ENCODE results near the gene ENTREP3.

The ENTREP3 gene

DNA sequence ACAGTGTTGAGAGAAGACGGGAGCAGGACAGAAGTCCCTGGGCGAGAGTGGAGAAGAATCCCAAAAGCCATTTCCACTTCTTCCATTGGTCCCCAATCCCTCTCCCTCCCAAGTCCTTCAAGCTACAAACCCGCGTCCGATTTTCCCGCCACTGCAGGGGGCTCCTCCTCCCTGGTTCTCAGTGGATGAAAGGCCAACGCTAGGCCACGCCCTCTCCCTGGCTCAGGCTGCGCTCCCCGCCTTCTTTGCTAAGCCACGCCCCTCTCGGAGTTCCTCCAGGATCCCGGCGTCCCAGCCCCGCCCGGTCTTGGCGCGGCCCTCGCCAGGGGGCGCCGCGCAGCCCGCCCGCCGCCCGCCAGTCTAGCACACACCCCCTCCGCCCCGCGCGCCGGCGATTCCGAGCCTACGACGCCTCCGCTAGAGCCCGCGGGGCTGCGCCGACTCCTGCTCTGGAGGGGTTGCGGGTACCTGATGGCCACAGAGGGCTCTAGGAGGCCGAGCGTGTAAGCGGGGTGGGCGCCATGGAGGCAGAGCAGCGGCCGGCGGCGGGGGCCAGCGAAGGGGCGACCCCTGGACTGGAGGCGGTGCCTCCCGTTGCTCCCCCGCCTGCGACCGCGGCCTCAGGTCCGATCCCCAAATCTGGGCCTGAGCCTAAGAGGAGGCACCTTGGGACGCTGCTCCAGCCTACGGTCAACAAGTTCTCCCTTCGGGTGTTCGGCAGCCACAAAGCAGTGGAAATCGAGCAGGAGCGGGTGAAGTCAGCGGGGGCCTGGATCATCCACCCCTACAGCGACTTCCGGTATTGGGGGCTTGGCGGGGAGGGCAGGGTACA, 22.0 kb upstream of the ENTREP3 start, which contains the start of gene HCN3:
TSS of gene HCN3 (plus strand) at position 394 of the 832 bp plus-strand sequence. CDS start at position 522, 128 bp downstream.
- no peak within 1 kb of the TSS for H3K9ac ChIP-seq (ENCODE audit: low read depth, low read length)

DNA sequence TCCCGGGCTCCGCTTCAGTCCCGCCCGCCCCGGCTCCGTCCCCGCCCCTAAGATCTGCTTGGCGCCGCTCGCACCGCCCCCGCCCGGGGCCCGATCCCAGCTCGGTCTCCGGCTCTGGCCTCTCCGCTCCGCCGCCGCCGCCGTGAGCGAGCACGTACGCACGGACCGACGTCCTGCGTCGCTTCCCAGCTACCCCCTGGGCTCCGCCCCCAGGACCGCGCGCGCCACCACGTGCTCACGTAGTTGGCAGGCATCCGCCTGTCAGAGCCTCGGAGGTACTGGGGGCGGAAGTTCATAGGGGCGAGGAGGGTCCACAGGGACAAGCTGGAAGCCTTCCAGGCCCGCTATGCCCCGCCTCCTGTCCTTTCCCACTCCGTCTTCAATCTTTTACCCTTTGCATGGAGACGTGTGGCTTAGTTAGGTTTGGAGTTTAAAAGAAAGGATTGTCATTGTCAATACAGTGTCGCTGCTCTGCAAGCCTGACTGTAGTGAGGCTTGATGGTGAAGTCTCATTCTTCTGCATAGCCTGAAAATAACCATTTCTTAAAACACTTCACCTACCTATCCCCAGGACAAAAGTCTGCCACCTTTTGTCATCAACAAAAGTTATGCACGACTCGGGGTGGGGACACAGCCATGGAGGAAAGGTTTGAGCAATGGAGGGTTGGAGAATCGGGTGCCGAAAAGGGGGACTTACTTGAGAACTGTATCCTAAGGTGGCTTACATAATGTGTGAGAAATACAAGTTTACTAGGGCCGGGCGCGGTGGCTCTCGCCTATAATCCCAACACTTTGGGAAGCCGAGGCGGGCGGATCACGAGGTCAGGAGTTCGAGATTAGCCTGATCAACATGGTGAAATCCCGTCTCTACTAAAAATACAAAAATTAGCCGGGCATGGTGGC, 18.3 kb upstream of the ENTREP3 start, which contains the start of gene CLK2:
TSS of gene CLK2 (minus strand) at position 162 of the 903 bp plus-strand sequence. CDS start 2,527 bp downstream, outside the sequence.
- H3K36me3 ChIP-seq (ENCODE audit: control insufficient read depth, insufficient read depth, low read length) = peaks cover 19% of the 10 kb centered on the region
- H3K4me1 ChIP-seq (ENCODE audit: control insufficient read depth, insufficient read depth, low read length) = peaks cover 6% of the 10 kb centered on the region
- H3K4me3 ChIP-seq (ENCODE audit: low read depth, low read length) = peak within 1 kb of the TSS; percentile 87
- H3K9me3 ChIP-seq (ENCODE audit: control insufficient read depth, insufficient read depth, low read length) = no peaks in the 10 kb centered on the region
- H3K27me3 ChIP-seq (ENCODE audit: control insufficient read depth, insufficient read depth, low read length) = peaks cover 12% of the 10 kb centered on the region
- peak within 1 kb of the TSS; percentile 72 for H3K9ac ChIP-seq (ENCODE audit: low read depth, low read length)

More for the DNA sequence above, 22.0 kb upstream of the ENTREP3 start, which contains the start of gene HCN3:
- peaks cover 12% of the 10 kb centered on the region for H3K4me1 ChIP-seq (ENCODE audit: control insufficient read depth, insufficient read depth, low read length)
- peak within 1 kb of the TSS; percentile 88 for H3K4me3 ChIP-seq (ENCODE audit: low read depth, low read length)
- no peaks in the 10 kb centered on the region for H3K36me3 ChIP-seq (ENCODE audit: control insufficient read depth, insufficient read depth, low read length)
- peaks cover 12% of the 10 kb centered on the region for H3K27me3 ChIP-seq (ENCODE audit: control insufficient read depth, insufficient read depth, low read length)
- no peaks in the 10 kb centered on the region for H3K9me3 ChIP-seq (ENCODE audit: control insufficient read depth, insufficient read depth, low read length)

DNA sequence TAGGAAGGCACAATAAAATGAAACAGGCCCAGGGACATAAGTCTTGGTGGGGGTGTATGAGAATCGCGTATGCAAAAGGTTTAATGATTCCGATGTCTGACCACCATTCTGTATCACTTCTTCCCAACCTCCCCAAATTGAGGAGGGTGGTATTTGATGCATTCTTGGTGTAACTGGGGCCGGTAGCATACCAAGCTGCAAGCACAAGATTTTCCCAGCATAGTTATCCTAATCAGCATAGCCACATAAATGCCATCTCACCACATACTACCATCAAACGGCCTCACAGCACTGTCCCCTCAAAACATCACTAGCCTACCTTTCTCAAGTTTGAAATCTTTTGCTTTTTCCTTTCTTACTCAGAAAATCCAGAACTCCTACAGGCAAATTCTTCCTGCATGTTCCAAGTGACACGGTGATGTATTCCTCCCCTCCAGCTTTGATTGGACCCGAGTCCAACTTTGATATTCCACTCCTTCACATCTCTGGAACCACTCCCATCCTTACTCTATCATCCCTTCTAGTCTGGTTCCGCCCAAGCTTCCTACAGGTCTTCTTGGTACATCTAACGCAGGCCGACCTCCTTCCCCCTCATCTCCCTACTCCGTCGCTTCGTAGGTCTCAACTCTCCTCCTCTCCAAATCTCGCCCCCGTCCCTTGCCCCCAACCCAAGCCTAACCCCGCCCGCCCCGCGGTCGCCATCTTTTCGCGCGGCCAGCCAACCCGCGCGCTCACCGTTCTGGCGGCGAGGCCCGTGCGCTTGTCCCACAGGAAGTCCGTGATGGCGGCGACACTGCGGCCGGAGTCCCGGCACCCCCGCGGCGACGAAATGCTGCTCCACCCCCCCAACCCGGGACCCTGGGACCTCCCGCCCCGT, 17.4 kb upstream of the ENTREP3 start:
- Histone ChIP-seq H3K4me3 (ENCODE audit: low read depth, low read length) (peak overlapping the region; percentile 87), H3K9me3 (ENCODE audit: control insufficient read depth, insufficient read depth, low read length) (no peaks in the 10 kb centered on the region), H3K9ac (ENCODE audit: low read depth, low read length) (peak overlapping the region; percentile 72), H3K4me1 (ENCODE audit: control insufficient read depth, insufficient read depth, low read length) (peaks cover 4% of the 10 kb centered on the region), H3K36me3 (ENCODE audit: control insufficient read depth, insufficient read depth, low read length) (peaks cover 28% of the 10 kb centered on the region), H3K27me3 (ENCODE audit: control insufficient read depth, insufficient read depth, low read length) (peaks cover 12% of the 10 kb centered on the region)

DNA sequence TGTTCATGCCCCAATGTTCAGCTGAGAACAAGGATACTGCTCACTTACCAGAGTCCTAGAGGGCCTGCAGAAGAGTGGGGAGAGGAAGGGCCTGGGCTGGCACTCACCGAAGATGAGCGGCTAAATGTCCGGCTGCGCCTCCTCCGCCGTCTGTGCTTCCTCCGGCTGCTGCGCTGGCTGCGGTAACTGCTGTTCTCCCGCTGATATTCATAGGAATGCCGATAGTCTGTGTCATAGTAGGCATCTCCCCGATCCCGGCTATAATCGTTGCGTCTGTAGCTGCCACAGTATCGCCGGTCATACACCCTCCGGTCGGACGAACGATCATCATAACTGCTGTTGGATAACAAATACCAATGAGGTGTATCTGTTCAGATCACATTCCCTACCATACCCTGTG, 14.1 kb upstream of the ENTREP3 start:
- Histone ChIP-seq H3K9ac (ENCODE audit: low read depth, low read length) (no peak overlapping the region), H3K36me3 (ENCODE audit: control insufficient read depth, insufficient read depth, low read length) (peaks cover 55% of the 10 kb centered on the region), H3K4me1 (ENCODE audit: control insufficient read depth, insufficient read depth, low read length) (no peaks in the 10 kb centered on the region)

DNA sequence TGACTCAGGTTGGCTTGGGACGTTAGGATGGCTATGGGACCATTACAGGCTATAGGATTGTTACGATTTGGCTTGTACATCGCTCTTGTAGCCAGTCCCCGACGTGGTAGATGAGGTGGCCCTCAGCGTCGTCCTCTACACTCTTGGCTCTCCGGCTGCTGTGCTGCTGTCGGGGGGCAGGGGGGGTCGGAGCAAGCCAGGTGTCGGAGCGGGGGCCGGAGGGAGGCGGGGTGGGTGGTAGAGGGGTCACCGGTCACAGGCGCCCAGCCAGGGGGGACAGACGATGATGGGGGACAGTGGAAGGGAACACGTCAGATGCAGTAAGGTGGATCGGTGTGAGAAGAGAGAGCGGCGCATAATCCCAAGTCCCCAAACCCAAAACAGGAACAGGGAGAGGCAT, 13.3 kb upstream of the ENTREP3 start:
- Histone ChIP-seq H3K9me3 (ENCODE audit: control insufficient read depth, insufficient read depth, low read length) (no peaks in the 10 kb centered on the region), H3K27me3 (ENCODE audit: control insufficient read depth, insufficient read depth, low read length) (no peaks in the 10 kb centered on the region), H3K36me3 (ENCODE audit: control insufficient read depth, insufficient read depth, low read length) (peaks cover 63% of the 10 kb centered on the region), H3K4me3 (ENCODE audit: low read depth, low read length) (no peak overlapping the region), H3K9ac (ENCODE audit: low read depth, low read length) (no peak overlapping the region), H3K4me1 (ENCODE audit: control insufficient read depth, insufficient read depth, low read length) (no peaks in the 10 kb centered on the region)

More for the DNA sequence above, 14.1 kb upstream of the ENTREP3 start:
- Histone ChIP-seq H3K27me3 (ENCODE audit: control insufficient read depth, insufficient read depth, low read length) (no peaks in the 10 kb centered on the region), H3K4me3 (ENCODE audit: low read depth, low read length) (no peak overlapping the region), H3K9me3 (ENCODE audit: control insufficient read depth, insufficient read depth, low read length) (no peaks in the 10 kb centered on the region)

DNA sequence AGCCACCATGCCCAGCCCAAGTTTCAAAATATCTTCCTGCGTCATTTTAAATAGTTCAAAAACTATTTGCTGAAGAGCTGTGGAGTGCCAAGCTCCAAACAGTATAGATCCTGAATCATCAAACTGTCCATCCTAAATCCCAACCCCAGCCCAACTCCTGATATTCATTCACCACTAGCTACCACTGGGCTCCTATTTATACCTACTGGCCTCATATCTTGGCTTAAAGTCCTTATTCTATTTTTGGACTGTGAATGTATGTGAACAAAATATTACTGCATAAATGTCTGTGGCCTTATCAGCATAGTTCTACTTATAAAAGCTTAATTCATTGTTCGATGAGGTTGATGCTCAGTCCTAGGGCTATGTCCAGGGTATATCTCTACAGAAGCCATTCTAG, 12.1 kb upstream of the ENTREP3 start:
- Histone ChIP-seq H3K4me1 (ENCODE audit: control insufficient read depth, insufficient read depth, low read length) (no peaks in the 10 kb centered on the region), H3K9ac (ENCODE audit: low read depth, low read length) (no peak overlapping the region), H3K9me3 (ENCODE audit: control insufficient read depth, insufficient read depth, low read length) (no peaks in the 10 kb centered on the region), H3K27me3 (ENCODE audit: control insufficient read depth, insufficient read depth, low read length) (no peaks in the 10 kb centered on the region), H3K36me3 (ENCODE audit: control insufficient read depth, insufficient read depth, low read length) (peaks cover 66% of the 10 kb centered on the region), H3K4me3 (ENCODE audit: low read depth, low read length) (no peak overlapping the region)

DNA sequence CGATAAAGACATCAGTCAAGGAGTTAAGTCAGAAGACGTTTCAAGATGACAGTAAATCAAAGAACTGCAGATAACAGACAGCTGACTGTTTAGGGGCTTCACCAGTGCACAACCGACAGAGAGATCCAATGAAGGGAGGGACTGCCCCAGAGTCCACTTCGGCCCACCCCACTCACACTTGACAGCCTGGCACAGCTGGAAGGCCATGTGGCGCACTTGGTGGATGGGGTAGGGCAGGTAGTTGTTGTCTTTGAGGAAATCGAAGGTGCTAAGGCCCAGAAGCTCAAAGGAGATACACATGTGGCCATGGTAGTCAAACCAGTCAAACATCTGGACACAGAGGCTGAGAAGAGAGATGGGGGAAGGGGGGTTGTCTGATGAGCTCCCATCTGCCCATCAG, 11.3 kb upstream of the ENTREP3 start:
- no peaks in the 10 kb centered on the region for H3K9me3 ChIP-seq (ENCODE audit: control insufficient read depth, insufficient read depth, low read length)
- no peaks in the 10 kb centered on the region for H3K4me1 ChIP-seq (ENCODE audit: control insufficient read depth, insufficient read depth, low read length)
- H3K9ac ChIP-seq (ENCODE audit: low read depth, low read length) = no peak overlapping the region
- no peaks in the 10 kb centered on the region for H3K27me3 ChIP-seq (ENCODE audit: control insufficient read depth, insufficient read depth, low read length)
- no peak overlapping the region for H3K4me3 ChIP-seq (ENCODE audit: low read depth, low read length)
- H3K36me3 ChIP-seq (ENCODE audit: control insufficient read depth, insufficient read depth, low read length) = peaks cover 66% of the 10 kb centered on the region

DNA sequence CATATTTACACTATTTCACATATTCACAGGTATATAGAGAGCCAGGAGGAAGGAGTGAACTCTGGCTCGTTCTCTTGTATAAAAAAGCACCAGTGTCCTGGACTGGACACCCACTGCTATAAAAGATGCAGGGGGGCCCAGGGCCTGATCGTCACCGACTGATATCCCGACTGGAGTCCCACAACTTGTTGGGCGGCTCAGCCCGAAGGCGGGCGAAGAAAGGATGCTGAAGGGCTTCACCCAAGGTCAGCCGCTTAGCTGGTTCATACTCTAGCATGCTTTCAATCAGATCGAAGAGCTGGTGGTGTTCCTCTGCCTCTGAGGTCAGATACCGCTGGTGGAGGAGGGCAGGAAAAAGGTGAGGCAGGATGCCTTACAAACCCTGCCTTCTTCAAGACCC, 7.8 kb upstream of the ENTREP3 start:
- H3K36me3 ChIP-seq (ENCODE audit: control insufficient read depth, insufficient read depth, low read length) = peaks cover 47% of the 10 kb centered on the region
- H3K4me1 ChIP-seq (ENCODE audit: control insufficient read depth, insufficient read depth, low read length) = no peaks in the 10 kb centered on the region
- H3K9ac ChIP-seq (ENCODE audit: low read depth, low read length) = no peak overlapping the region
- no peaks in the 10 kb centered on the region for H3K27me3 ChIP-seq (ENCODE audit: control insufficient read depth, insufficient read depth, low read length)
- H3K4me3 ChIP-seq (ENCODE audit: low read depth, low read length) = no peak overlapping the region
- H3K9me3 ChIP-seq (ENCODE audit: control insufficient read depth, insufficient read depth, low read length) = no peaks in the 10 kb centered on the region

DNA sequence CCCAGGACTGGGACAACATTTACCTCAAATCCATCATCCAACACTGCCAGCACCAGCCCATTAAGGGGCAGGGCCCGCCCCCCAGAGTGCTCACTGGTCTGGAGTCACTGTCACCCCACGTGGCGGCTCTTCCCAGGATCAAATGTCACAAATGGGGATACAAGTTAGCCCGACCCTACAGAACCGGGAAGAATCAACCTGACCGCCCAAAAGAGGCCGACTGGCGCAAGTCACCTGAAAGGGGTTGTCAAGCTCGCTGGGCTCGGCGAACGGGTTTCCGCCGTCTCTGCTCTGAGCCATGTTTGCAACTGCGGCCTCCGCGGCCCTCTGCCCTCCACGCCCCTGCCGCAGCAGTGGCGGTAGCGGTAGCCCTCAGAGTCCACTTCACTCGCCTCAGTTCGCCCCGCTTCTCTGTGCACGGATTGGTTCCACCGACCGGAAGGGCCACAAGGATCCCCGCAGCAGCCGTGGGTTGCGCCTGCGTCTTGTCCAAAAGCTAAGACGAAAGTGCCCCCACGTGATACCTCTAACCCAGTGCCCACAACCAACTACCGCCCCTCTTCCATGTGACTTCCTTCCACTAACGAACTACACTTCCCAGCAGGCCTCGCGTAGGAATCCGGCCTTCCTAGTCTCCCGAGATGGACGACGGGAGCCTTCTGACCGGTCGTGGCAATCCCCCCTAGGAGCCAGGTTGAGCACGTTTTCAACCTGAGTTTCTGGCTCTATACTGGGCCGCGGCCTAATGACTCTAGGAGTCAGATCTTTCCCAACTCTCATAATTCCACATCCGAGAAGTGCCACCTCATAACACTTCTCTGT, 6.8 kb upstream of the ENTREP3 start, which contains the start of gene SCAMP3:
TSS of gene SCAMP3 (minus strand) at position 509 of the 822 bp plus-strand sequence. CDS start at position 300, 209 bp downstream.
- Histone ChIP-seq H3K36me3 (ENCODE audit: control insufficient read depth, insufficient read depth, low read length) (peaks cover 42% of the 10 kb centered on the region), H3K4me3 (ENCODE audit: low read depth, low read length) (peak within 1 kb of the TSS; percentile 84), H3K27me3 (ENCODE audit: control insufficient read depth, insufficient read depth, low read length) (no peaks in the 10 kb centered on the region), H3K4me1 (ENCODE audit: control insufficient read depth, insufficient read depth, low read length) (no peaks in the 10 kb centered on the region), H3K9ac (ENCODE audit: low read depth, low read length) (peak within 1 kb of the TSS; percentile 84), H3K9me3 (ENCODE audit: control insufficient read depth, insufficient read depth, low read length) (no peaks in the 10 kb centered on the region)

DNA sequence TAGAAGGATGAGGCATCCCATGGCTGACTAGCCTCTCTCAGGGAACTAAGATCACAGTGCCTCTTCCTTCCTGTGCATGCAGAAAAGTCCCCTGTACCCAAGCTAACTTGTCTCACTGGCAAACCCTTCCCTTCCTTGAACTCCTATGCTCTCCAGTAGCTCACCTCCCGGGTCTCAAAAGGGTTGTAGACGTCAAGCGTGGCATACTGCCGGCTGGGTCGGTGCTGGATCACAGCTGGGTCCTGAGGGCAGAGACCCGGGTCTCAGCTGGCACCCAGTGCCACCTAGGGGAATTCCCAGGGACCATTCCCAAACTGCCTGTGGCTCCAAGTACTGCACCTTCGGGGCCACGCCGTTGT, 6.2 kb upstream of the ENTREP3 start:
- H3K36me3 ChIP-seq (ENCODE audit: control insufficient read depth, insufficient read depth, low read length) = peaks cover 36% of the 10 kb centered on the region
- H3K9me3 ChIP-seq (ENCODE audit: control insufficient read depth, insufficient read depth, low read length) = no peaks in the 10 kb centered on the region
- peak overlapping the region; percentile 84 for H3K9ac ChIP-seq (ENCODE audit: low read depth, low read length)
- H3K27me3 ChIP-seq (ENCODE audit: control insufficient read depth, insufficient read depth, low read length) = no peaks in the 10 kb centered on the region
- H3K4me1 ChIP-seq (ENCODE audit: control insufficient read depth, insufficient read depth, low read length) = no peaks in the 10 kb centered on the region
- H3K4me3 ChIP-seq (ENCODE audit: low read depth, low read length) = peak overlapping the region; percentile 84
